HS-27A (cell line): ENCODE measurements around the gene TNS3.

Source experiments
- DNase-seq: peaks from one replicate; pipeline ENCODE4 v3.0.0-alpha.2; 2012; ENCODE audit warnings: low read depth, missing footprints

Gene TNS3

DNA sequence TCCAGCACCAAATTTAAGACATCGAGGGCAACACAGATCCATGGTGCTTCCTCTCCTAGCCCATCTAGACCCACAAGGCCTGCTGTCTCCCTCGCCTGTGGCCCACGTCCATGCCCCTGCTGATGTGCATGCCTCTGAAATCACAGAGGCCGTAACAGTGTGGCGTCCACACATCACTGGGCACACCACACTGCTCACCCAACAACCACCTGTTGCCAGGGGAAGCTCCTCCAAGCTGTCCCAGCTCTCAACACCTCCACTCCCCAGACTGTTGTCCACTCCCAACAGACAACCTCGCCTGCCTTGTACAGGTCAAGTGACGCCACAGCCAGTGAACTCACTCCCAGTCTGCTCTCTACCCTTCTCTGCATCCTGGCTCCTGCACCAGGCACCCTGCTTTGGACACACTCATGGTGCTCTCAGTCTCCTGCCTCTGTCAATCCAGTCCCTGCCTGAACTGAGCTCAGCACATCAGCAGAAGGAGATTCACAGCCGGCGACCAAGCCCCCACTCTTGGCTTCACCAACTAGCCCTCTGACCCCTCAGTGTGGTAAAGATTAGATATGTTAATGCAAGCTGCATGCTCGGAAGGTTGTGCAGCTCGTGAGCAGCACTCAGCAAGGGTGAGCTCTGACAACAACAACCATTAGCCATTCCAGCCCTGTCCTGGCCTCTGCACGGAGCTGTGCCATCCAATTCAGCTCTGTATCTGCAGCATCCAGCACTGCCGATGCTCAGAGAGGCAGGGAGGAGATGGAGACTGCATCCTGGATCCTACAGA, 197.0 kb downstream of the TNS3 start:
- DNase-seq: no peak

DNA sequence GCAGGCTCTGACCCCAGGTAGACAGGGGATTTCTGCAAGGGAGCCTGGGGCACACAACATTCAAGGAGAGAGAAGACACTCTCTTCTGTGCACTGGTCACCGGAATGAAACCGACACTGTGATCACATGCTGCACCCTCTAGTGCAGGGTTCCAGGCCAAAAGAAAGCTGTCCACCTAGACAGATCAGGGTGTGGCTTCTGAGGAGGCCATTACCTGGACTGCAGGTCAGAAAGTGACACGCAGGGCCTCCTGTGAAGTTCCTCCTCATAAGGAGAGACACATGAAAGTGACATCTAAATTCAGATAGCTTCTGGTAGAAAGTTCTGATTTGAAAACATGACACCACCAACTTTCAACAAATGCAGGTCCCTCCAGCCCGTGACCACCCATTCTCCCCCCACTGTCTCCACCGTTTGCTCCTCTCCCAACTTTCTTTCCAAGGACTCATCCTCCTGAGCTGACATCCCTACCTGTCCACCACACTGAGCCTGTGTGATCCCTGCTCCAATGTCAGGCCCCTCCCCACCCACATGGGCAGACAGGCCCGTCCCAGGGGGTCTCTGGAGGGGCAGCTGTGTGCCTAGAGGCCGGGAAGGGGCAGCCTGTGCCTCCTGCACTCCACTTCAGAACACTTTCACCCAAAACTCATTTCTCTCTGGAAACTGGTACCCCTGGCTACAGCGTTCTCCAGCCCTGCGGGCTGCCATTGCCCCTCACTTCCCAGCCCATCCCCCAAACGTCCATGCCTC, 198.0 kb downstream of the TNS3 start:
- no peak for DNase-seq

DNA sequence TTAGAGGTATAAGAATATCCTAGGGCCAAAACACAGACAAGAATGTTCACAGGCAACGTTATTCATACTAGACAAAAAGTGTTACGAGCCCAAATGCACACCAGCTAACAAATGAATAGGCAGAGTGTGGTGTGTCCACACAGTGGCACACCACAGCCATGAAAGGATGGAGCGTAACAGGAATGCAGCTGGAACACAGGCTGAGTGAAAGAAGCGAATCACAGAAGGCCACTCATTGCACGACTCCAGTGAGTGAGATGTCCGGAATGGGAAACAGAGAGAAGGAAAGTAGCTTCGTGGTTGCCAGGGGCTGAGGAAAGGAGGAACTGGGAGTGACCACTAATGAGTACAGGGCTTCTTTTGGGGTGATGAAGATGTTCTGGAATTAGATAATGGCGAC, 198.8 kb downstream of the TNS3 start:
- no peak for DNase-seq

GRCh38 chr7:47382200-47382599, 199.7 kb downstream of the TNS3 start:
- DNase-seq: no peak

- no peak for DNase-seq
Measured at GRCh38 chr7:47381134-47381495, 200.8 kb downstream of the TNS3 start.

DNA sequence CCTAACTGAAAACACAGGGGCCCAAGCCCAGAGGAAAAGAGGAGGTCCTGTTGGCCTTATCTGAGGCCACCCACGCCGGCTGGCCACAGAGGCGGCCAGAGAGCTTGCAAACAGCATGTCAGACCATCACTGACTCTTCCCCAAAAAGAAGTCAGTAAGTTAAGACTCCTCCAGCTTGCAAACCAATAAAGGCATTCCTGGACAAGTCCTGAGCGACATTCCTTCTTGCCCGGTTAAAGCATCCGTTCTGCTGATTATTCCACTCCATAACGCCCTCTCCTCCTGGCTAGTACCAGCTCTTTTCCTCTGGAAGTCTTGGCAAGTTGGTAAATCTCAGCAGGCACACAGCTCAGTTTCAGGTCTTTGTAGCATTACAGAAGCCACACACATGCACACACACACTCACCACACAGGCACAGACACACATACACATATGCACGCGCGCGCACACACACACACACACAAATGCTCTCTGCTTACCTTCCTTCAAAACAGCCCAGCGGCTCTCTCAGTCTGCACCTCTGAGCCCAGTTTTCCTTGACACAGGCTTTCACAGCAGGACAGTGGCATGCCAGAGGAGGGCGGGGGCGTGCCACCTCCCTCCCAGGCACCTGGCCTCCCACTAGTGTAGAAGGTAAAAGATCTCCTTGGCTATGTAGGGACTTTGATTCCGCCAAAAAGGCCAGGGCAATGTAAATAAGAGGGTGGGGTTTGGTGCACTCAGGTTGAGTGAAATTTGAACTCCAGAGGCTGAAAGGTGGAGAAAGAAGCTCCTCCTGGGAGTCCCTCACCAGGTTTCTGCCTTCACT, 201.4 kb downstream of the TNS3 start:
- no peak for DNase-seq

DNA sequence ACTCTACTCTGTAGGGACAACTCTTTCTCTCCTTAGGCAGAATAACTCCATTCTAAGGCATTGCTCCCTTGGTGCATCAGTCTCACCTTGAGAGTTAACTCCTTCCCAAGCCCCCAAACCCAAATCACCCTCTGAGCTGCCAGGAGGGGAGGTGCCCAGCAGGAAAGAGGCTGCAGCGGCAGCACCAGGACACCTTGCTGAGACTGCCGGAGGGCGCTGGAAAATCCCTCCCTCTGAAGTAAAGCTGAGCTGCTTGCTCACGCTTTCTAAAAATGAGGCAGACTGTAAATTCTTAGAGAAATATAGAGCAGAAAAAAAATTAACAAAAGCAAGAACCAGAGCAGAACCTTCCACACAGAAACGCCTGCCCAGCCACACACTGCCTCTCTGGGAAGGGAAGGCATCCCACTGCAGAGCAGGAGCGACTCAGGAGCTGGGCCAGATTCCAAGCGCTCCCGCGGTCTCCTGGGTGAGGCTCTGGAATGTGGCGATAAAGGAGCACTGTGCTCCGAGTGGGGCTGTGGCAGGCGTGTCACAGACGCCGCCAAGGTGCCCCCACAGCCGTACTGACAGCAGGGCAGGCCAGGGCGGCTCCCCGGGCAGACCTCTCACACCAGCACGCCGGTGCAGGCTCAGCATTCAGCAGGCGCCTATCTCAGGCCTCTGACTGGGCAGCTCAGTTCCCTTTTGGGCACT, 202.1 kb downstream of the TNS3 start:
- DNase-seq: peak; percentile 11

- no peak for DNase-seq
Measured at GRCh38 chr7:47378728-47379395, 203.0 kb downstream of the TNS3 start.

DNA sequence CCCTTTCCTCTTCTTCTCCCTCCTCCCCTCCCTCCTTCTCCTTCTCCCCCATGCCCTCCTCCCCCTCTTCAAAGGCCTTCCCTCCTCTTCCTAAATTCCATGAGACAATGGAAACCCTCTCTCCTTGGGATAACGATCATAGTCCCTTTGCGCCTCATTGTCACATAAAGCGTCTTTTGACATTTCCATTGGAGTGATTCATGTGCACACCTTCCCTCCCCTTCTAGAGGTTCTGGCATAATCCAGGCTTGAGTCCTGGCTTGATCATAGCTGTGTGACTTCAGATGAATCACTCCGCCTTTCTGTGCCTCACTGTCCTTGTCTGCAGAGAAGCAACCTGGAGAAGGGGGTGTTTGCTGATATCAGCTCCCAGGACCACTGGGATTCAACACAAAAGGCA, 204.2 kb downstream of the TNS3 start:
- no peak for DNase-seq

DNA sequence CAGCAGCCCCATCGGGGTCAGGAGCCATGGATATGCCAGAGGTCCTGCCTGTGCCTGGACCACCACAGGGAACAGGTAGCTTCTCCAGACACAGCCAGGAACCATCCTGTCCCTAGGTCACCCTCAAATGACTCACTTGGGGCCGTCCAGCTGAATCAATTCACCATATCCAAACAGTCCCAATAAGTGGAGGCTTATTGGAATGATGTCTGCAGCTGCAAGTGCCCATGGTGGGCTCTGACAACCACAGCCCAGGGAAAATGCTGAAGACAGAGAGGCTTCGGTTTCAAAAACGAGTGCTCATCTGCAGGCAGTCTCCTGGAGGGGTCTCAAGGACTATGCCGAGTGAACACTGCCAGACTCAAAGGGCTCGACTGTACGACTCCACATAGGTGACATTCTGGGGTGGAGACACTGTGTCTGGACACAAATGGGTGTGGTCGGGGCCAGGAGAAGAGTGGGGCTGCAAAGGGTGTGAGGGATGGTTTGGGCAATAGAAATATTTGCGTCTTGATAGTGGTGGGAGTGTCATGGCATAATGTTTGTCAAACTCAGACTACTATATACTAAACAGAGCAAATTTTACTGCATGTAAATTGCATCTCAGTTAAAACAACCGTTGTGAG, 204.8 kb downstream of the TNS3 start:
- no peak for DNase-seq

GRCh38 chr7:47375121-47375938, 206.6 kb downstream of the TNS3 start:
- DNase-seq: no peak

- DNase-seq: no peak
Measured at GRCh38 chr7:47374538-47374937, 207.4 kb downstream of the TNS3 start.

GRCh38 chr7:47373871-47374451, 207.9 kb downstream of the TNS3 start:
- DNase-seq: no peak

GRCh38 chr7:47371733-47372368, 210.1 kb downstream of the TNS3 start:
- DNase-seq: no peak

DNA sequence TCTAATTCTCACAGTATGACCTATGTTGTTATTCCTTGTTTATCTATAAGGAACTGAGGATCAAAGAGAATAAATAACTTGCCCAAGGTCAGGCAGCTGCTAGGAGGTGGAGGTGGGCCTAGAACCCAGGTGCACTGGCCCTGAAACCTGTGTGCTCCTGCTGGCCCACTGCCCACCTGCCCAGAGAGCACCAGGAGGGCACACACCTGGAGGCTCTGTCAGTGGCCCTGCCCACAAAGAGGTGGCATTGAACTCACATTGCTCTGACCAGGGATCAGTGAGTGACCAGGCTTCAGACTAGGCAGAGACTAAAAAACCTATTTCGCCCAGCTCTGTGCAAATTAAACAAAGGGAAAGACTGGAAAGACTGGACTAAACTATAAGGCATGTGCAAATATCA, 210.6 kb downstream of the TNS3 start:
- DNase-seq: no peak

DNA sequence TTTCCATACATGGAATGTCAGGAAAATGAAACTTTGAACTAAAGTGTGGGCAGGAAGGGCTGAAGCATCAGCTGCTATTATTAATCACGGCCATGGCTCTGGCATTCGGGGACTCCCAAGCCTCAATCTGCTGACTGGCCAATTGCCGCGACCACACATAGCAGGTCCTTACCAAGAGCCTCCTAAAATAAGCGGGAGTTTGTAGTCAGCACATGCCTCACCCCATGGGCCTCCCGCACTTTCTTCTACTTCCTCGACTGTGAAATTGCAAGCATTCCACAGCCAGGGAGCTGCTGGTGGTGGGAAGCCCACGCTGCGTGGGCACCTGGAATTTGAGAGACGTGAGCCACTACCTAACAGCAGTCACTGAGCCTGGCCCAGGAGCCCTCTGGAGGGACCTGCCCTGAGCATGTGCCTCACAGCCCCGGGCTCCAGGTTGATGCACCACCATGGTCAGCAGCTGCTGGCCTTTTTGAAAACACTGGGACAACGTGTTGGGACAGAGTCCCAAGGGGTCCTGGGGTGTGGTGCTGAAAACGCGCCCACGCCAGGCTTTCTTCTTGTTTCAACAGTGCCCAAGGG, 211.4 kb downstream of the TNS3 start:
- no peak for DNase-seq

DNA sequence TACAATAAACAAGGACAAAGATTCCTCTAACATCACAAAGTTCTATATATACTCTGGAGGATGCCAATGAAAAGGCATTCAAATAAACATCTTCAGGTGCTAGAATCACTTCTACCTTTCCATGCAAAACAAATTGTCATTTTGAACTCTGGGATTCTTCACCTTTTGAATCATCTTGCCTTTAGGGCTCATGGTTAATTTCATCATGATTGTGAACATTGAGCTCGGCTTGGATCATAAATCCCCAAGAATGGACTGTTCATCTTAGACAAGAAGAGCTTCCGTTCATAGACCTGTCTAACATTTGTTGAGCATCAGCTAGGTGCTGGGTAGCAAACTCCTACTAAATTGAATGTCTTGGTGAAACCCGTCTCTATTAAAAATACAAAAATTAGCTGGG, 212.2 kb downstream of the TNS3 start:
- no peak for DNase-seq

DNA sequence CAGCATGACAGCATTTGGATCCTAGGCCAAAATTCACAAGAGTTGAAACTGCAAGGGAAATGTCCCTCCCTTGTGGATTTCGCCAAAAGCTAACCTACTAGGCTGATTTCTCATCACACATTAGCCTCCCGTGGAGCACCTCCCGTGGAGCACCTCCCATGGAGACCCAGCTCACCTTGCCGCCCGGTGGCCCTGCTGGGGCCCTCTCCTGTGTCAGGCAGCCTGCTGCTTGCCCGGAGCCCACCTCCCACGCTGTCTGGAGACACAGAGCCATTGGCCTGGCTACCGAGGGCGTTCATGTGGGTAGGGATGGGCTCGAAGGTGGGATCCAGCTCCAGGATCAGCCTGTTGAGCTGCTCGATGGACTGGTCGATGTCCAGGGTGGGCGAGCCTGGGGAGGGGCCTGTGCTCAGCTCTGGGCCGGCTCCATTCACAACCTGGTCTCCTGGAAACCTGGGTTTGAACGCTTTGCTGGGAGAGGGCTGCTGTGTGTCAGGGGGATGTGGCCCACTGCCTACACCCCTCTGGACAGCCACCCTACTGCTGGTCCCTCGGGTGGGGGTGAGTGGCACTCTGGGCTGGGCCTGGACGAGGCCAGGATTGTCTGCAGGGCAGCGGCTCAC, 213.6 kb downstream of the TNS3 start:
- DNase-seq: no peak

GRCh38 chr7:47367369-47367768, 214.5 kb downstream of the TNS3 start:
- no peak for DNase-seq
